ENCODE measurements around the gene TAF11L5. TPM values are rescaled to one million over a fixed set of nuclear protein-coding genes. Genes with fewer than 3 reads are reported as not detected.

The TAF11L5 gene
- not detected in 5 replicates for total RNA-seq (2022; extraction: Qiagen RNA extraction)

GRCh38 chr5:17524935-17525334 lies at the start of gene TAF11L5:
TAF11L5 (plus strand) TSS chr5:17525235.

GRCh38 chr5:17497931-17498330 lies 27.1 kb upstream of the TAF11L5 start, which contains the start of gene TAF11L2:
TAF11L2 (plus strand) TSS chr5:17498231.

DNA sequence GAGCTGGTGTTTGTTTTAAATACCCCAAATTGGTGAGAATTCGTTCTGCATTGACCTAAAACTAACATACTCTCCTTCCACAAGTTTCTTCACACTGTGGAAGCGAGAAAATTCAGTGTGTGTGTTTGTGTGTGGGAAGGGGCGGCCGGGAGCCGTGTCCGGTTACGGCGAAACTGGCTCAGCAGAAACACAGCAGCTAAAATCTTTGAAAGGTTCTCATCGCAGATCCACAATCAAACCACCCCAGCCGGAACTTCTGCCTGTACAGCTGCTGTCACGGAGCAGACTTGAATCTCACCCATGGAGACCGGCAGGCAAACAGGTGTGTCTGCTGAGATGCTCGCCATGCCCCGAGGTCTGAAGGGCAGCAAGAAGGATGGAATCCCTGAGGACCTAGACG lies 7.0 kb upstream of the TAF11L5 start, which contains the start of gene TAF11L3:
TSS of gene TAF11L3 (plus strand) at position 301 of the 400 bp plus-strand sequence.

DNA sequence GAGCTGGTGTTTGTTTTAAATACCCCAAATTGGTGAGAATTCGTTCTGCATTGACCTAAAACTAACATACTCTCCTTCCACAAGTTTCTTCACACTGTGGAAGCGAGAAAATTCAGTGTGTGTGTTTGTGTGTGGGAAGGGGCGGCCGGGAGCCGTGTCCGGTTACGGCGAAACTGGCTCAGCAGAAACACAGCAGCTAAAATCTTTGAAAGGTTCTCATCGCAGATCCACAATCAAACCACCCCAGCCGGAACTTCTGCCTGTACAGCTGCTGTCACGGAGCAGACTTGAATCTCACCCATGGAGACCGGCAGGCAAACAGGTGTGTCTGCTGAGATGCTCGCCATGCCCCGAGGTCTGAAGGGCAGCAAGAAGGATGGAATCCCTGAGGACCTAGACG lies 3.5 kb upstream of the TAF11L5 start, which contains the start of gene TAF11L4:
TSS of gene TAF11L4 (plus strand) at position 301 of the 400 bp plus-strand sequence.

DNA sequence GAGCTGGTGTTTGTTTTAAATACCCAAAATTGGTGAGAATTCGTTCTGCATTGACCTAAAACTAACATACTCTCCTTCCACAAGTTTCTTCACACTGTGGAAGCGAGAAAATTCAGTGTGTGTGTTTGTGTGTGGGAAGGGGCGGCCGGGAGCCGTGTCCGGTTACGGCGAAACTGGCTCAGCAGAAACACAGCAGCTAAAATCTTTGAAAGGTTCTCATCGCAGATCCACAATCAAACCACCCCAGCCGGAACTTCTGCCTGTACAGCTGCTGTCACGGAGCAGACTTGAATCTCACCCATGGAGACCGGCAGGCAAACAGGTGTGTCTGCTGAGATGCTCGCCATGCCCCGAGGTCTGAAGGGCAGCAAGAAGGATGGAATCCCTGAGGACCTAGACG lies 3.3 kb downstream of the TAF11L5 start, which contains the start of gene TAF11L6:
TSS of gene TAF11L6 (plus strand) at position 301 of the 400 bp plus-strand sequence.

Other genes starting within 250 kb of the TAF11L5 start
- not detected in 5 replicates for gene TAF11L2, start 27.0 kb upstream of the TAF11L5 start, total RNA-seq (2022; extraction: Qiagen RNA extraction)
- not detected in 5 replicates for gene TAF11L3, start 6.9 kb upstream of the TAF11L5 start, total RNA-seq (2022; extraction: Qiagen RNA extraction)
- not detected in 5 replicates for gene TAF11L4, start 3.4 kb upstream of the TAF11L5 start, total RNA-seq (2022; extraction: Qiagen RNA extraction)
- not detected in 5 replicates for gene TAF11L6, start 3.4 kb downstream of the TAF11L5 start, total RNA-seq (2022; extraction: Qiagen RNA extraction)
- gene TAF11L7, start 60.5 kb downstream of the TAF11L5 start, total RNA-seq (2022; extraction: Qiagen RNA extraction), result not detected in 5 replicates
- not detected in 5 replicates for gene TAF11L8, start 65.7 kb downstream of the TAF11L5 start, total RNA-seq (2022; extraction: Qiagen RNA extraction)
- not detected in 5 replicates for gene TAF11L9, start 69.2 kb downstream of the TAF11L5 start, total RNA-seq (2022; extraction: Qiagen RNA extraction)
- not detected in 5 replicates for gene TAF11L10, start 72.6 kb downstream of the TAF11L5 start, total RNA-seq (2022; extraction: Qiagen RNA extraction)
- gene TAF11L11, start 78.9 kb downstream of the TAF11L5 start, total RNA-seq (2022; extraction: Qiagen RNA extraction), result 0.11 to 0.15 TPM in 2 of 5 replicates, not detected in the others
- not detected in 5 replicates for gene TAF11L12, start 85.2 kb downstream of the TAF11L5 start, total RNA-seq (2022; extraction: Qiagen RNA extraction)
- gene TAF11L13, start 106.9 kb downstream of the TAF11L5 start, total RNA-seq (2022; extraction: Qiagen RNA extraction), result not detected in 5 replicates
- not detected in 5 replicates for gene TAF11L14, start 109.2 kb downstream of the TAF11L5 start, total RNA-seq (2022; extraction: Qiagen RNA extraction)

Data from A549 treated with Mapracorat at 1 μM for 4 hours (cell line).